Measurements from ENCODE around the gene UTP11.

GRCh38 chr1:38006008-38006828, 6.3 kb upstream of the UTP11 start:
- TF ChIP-seq POLR2A (IDR thresholded peaks at IDR 0.05): no peak
- TF ChIP-seq, protein P1, sequence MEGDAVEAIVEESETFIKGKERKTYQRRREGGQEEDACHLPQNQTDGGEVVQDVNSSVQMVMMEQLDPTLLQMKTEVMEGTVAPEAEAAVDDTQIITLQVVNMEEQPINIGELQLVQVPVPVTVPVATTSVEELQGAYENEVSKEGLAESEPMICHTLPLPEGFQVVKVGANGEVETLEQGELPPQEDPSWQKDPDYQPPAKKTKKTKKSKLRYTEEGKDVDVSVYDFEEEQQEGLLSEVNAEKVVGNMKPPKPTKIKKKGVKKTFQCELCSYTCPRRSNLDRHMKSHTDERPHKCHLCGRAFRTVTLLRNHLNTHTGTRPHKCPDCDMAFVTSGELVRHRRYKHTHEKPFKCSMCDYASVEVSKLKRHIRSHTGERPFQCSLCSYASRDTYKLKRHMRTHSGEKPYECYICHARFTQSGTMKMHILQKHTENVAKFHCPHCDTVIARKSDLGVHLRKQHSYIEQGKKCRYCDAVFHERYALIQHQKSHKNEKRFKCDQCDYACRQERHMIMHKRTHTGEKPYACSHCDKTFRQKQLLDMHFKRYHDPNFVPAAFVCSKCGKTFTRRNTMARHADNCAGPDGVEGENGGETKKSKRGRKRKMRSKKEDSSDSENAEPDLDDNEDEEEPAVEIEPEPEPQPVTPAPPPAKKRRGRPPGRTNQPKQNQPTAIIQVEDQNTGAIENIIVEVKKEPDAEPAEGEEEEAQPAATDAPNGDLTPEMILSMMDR (IDR thresholded peaks at IDR 0.05): no peak
